ENCODE results near the gene PPP1R3F. TPM values are rescaled to one million over a fixed set of nuclear protein-coding genes. Genes with fewer than 3 reads are reported as not detected.

PPP1R3F gene
- polyA plus RNA-seq, 3 donors: 0.47 to 1.6 (median 1.6) TPM

GRCh38 chrX:49282647-49283011, 13.0 kb downstream of the PPP1R3F start:
- Mint-ChIP-seq H3K27ac (peak overlapping the region in 1 of 7 donors; percentile 55), H3K4me1 (peaks cover 2% of the 10 kb centered on the region)

GRCh38 chrX:49284212-49284611, 14.6 kb downstream of the PPP1R3F start:
- intact Hi-C loops (cut with micrococcal nuclease): loop anchor here in 1 of 2 donors (10.0 kb wide), 1 partner anchor 471 kb away; no protein-coding TSS in a partner anchor
- H3K27ac ChIP-seq (ENCODE audit: low read depth in 1 of 2, low read length in 2 of 2): no peak overlapping the region
- H3K27me3 ChIP-seq (ENCODE audit: control insufficient read depth in 2 of 2, insufficient read depth in 2 of 2, low read length in 2 of 2): no peaks in the 10 kb centered on the region
- H3K4me3 ChIP-seq (replicated peaks in 1 of 3; ENCODE audit: low read depth in 2 of 3, low read length in 3 of 3): no peak overlapping the region
- Mint-ChIP-seq H3K9me3 (peaks cover 0 to 3% (median 0%) of the 10 kb centered on the region in 7 donors), H3K27ac (no peak overlapping the region), H3K4me3 (no peak overlapping the region), H3K27me3 (ENCODE audit: low read depth in 3 of 3) (peaks cover 0 to 5% (median 0%) of the 10 kb centered on the region in 3 donors), H3K36me3 (peaks cover 0 to 3% of the 10 kb centered on the region in 2 donors), H3K4me1 (no peaks in the 10 kb centered on the region)
- no peak overlapping the region for H3K4me2 ChIP-seq (replicated peaks; ENCODE audit: extremely low read depth, low read length, poor library complexity, severe bottlenecking)
- no peaks in the 10 kb centered on the region for H3K36me3 ChIP-seq (replicated peaks in 1 of 2; ENCODE audit: control insufficient read depth in 1 of 2, insufficient read depth in 2 of 2, low read length in 2 of 2)
- H3K4me1 ChIP-seq (ENCODE audit: control insufficient read depth in 1 of 2, insufficient read depth in 2 of 2, low read length in 2 of 2): no peaks in the 10 kb centered on the region
- no peaks in the 10 kb centered on the region for H3K9me3 ChIP-seq (replicated peaks in 1 of 2; ENCODE audit: control insufficient read depth in 1 of 2, insufficient read depth in 1 of 2, low read length in 2 of 2)
- WGBS (ENCODE audit: insufficient coverage): no CpG with 5 or more reads among the region's 3 CpGs
- no peak overlapping the region for H2AFZ ChIP-seq (ENCODE audit: insufficient read depth, low read depth, low read length, poor library complexity, severe bottlenecking)
- H3K9ac ChIP-seq (ENCODE audit: insufficient read depth, low read length, poor library complexity, severe bottlenecking): no peak overlapping the region
- H3K79me2 ChIP-seq (ENCODE audit: insufficient read depth, low read length): no peaks in the 10 kb centered on the region
- no peaks in the 10 kb centered on the region for H4K20me1 ChIP-seq (ENCODE audit: insufficient read depth, low read length)
- TF ChIP-seq CTCF (IDR thresholded peaks at IDR 0.05): no peak
- DNase-seq: no peak

More at GRCh38 chrX:49282647-49283011, 13.0 kb downstream of the PPP1R3F start:
- no peaks in the 10 kb centered on the region for H3K4me1 ChIP-seq (ENCODE audit: control insufficient read depth in 1 of 2, insufficient read depth in 2 of 2, low read length in 2 of 2)
- H3K79me2 ChIP-seq (ENCODE audit: insufficient read depth, low read length): no peaks in the 10 kb centered on the region
- intact Hi-C loops (cut with micrococcal nuclease): loop anchor here in 1 of 2 donors (10.0 kb wide), 1 partner anchor 472 kb away; no protein-coding TSS in a partner anchor
- H3K27ac ChIP-seq (ENCODE audit: low read depth in 1 of 2, low read length in 2 of 2): no peak overlapping the region
- DNase-seq: no peak
- H3K4me2 ChIP-seq (replicated peaks; ENCODE audit: extremely low read depth, low read length, poor library complexity, severe bottlenecking): no peak overlapping the region
- H3K9me3 Mint-ChIP-seq: peaks cover 0 to 3% (median 0%) of the 10 kb centered on the region in 7 donors
- WGBS (ENCODE audit: insufficient coverage): 100% methylated on average over 2 of the region's 11 CpGs
- no peaks in the 10 kb centered on the region for H3K9me3 ChIP-seq (replicated peaks in 1 of 2; ENCODE audit: control insufficient read depth in 1 of 2, insufficient read depth in 1 of 2, low read length in 2 of 2)
- H2AFZ ChIP-seq (ENCODE audit: insufficient read depth, low read depth, low read length, poor library complexity, severe bottlenecking): no peak overlapping the region
- H3K4me3 ChIP-seq (replicated peaks in 1 of 3; ENCODE audit: low read depth in 2 of 3, low read length in 3 of 3): no peak overlapping the region
- no peaks in the 10 kb centered on the region for H3K36me3 ChIP-seq (replicated peaks in 1 of 2; ENCODE audit: control insufficient read depth in 1 of 2, insufficient read depth in 2 of 2, low read length in 2 of 2)
- H3K27me3 Mint-ChIP-seq (ENCODE audit: low read depth in 3 of 3): peaks cover 0 to 5% (median 0%) of the 10 kb centered on the region in 3 donors
- TF ChIP-seq CTCF (IDR thresholded peaks at IDR 0.05): no peak
- H4K20me1 ChIP-seq (ENCODE audit: insufficient read depth, low read length): no peaks in the 10 kb centered on the region
- peaks cover 0 to 3% of the 10 kb centered on the region in 2 donors for H3K36me3 Mint-ChIP-seq
- no peak overlapping the region for H3K4me3 Mint-ChIP-seq
- no peaks in the 10 kb centered on the region for H3K27me3 ChIP-seq (ENCODE audit: control insufficient read depth in 2 of 2, insufficient read depth in 2 of 2, low read length in 2 of 2)
- no peak overlapping the region for H3K9ac ChIP-seq (ENCODE audit: insufficient read depth, low read length, poor library complexity, severe bottlenecking)

All from CD14-positive monocyte (primary cell).